HepG2 (cell line): ENCODE results near the gene MMP17.
"Not testable (repeated sequence)": the region's sequence is repeated elsewhere in the genome, so short reads cannot be mapped to it uniquely, and the experiment has no call there.

Experiments
- MAFK ChIP-seq, 2 experiments: IDR thresholded peaks in 1 of 2; conservative IDR thresholded peaks in 1 of 2; 2 replicates each; pipeline ENCODE4 v1.6.1; 2011; ENCODE audit warnings: improper control_type of control experiment in 2 of 2, low read length in 2 of 2
- MXI1 ChIP-seq: IDR thresholded peaks from 3 replicates; pipeline ENCODE4 v1.6.1; 2012; ENCODE audit warnings: low read depth, low read length, inconsistent platforms, borderline replicate concordance
- PLRG1 ChIP-seq: fragments of 450-650 bp; conservative IDR thresholded peaks from 2 replicates; pipeline ENCODE4 v1.6.1; 2016
- POGK ChIP-seq: sonication (generic); formaldehyde crosslinking; conservative IDR thresholded peaks from 2 replicates; pipeline ENCODE4 v1.8.0; 2022; ENCODE audit warnings: mild to moderate bottlenecking, moderate library complexity, missing genetic modification reagents
- POLR2AphosphoS5 ChIP-seq: IDR thresholded peaks from 2 replicates; pipeline ENCODE4 v1.6.1; 2012; ENCODE audit warnings: low read depth, low read length
- RXRA ChIP-seq: sonication (generic); formaldehyde crosslinking; IDR thresholded peaks from 2 replicates; pipeline ENCODE4 v1.5.1; 2020; ENCODE audit warnings: missing genetic modification reagents
- TF ChIP-seq, protein P1 (sequence below): IDR thresholded peaks from 2 replicates; pipeline ENCODE4 v1.6.1; 2016; ENCODE audit warnings: missing compliant biosample characterization, missing genetic modification reagents, borderline replicate concordance
- TF ChIP-seq, protein P2 (sequence below): sonication (generic); formaldehyde crosslinking; IDR thresholded peaks from 2 replicates; pipeline ENCODE4 v1.5.0; 2020; ENCODE audit warnings: mild to moderate bottlenecking, missing genetic modification reagents, moderate library complexity

- not testable (repeated sequence) for TF ChIP-seq PLRG1; MAFK (conservative IDR thresholded peaks at IDR 0.05 in 1 of 2, IDR thresholded peaks at IDR 0.05 in 1 of 2; ENCODE audit: low read length in 2 of 2); RXRA (CRISPR knock-in tag); POGK (CRISPR knock-in tag); POLR2AphosphoS5; MXI1
- TF ChIP-seq, protein P1, sequence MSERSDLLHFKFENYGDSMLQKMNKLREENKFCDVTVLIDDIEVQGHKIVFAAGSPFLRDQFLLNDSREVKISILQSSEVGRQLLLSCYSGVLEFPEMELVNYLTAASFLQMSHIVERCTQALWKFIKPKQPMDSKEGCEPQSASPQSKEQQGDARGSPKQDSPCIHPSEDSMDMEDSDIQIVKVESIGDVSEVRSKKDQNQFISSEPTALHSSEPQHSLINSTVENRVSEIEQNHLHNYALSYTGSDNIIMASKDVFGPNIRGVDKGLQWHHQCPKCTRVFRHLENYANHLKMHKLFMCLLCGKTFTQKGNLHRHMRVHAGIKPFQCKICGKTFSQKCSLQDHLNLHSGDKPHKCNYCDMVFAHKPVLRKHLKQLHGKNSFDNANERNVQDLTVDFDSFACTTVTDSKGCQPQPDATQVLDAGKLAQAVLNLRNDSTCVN: not testable (repeated sequence)
- TF ChIP-seq, protein P2, sequence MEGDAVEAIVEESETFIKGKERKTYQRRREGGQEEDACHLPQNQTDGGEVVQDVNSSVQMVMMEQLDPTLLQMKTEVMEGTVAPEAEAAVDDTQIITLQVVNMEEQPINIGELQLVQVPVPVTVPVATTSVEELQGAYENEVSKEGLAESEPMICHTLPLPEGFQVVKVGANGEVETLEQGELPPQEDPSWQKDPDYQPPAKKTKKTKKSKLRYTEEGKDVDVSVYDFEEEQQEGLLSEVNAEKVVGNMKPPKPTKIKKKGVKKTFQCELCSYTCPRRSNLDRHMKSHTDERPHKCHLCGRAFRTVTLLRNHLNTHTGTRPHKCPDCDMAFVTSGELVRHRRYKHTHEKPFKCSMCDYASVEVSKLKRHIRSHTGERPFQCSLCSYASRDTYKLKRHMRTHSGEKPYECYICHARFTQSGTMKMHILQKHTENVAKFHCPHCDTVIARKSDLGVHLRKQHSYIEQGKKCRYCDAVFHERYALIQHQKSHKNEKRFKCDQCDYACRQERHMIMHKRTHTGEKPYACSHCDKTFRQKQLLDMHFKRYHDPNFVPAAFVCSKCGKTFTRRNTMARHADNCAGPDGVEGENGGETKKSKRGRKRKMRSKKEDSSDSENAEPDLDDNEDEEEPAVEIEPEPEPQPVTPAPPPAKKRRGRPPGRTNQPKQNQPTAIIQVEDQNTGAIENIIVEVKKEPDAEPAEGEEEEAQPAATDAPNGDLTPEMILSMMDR (CRISPR knock-in tag): not testable (repeated sequence)
Measured at GRCh38 chr12:131809476-131810254, 18.5 kb upstream of the MMP17 start.
